Measurements from ENCODE around the gene DRC3.

The DRC3 gene

DNA sequence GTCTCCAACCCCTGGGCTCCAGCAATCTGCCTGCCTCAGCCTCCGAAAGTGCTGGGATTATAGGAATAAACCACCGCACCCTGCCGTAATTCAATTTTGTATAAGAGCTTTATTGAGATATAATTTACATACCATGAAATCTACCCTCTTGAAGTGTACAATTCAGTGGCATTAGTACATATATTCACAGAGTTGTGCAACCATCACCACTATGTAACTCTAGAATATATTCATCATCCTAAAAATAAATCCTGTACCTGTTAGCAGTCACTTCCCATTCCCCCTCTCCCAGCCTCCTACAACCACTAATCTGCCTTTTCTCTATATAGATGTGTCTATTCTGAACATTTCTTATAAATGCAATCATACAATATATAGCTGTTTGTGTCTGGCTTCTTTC lies 26.6 kb upstream of the DRC3 start (continued):
- no peak for TF ChIP-seq ZC3H10 (CRISPR knock-in tag; IDR thresholded peaks at IDR 0.05)

DNA sequence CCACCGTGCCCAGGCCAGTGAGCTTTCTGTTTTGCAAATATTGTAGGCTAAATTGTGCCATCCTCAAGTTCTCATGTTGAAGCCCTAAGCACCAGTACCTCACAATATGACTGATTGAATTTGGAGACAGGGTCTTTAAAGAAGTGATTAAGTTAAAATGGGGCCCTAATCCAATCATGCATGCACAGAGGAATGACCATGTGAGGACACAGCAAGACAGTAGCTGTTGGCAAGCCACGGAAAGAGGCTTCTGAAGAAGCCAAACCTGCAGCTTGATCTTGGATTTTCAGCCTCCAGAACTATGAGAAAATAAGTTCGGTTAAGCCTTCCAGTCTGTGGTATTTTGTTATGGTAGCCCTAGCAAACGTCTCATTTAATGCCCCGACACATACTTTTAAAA lies 25.4 kb upstream of the DRC3 start:
- ATAC-seq: no peak
- TF ChIP-seq, protein P1, sequence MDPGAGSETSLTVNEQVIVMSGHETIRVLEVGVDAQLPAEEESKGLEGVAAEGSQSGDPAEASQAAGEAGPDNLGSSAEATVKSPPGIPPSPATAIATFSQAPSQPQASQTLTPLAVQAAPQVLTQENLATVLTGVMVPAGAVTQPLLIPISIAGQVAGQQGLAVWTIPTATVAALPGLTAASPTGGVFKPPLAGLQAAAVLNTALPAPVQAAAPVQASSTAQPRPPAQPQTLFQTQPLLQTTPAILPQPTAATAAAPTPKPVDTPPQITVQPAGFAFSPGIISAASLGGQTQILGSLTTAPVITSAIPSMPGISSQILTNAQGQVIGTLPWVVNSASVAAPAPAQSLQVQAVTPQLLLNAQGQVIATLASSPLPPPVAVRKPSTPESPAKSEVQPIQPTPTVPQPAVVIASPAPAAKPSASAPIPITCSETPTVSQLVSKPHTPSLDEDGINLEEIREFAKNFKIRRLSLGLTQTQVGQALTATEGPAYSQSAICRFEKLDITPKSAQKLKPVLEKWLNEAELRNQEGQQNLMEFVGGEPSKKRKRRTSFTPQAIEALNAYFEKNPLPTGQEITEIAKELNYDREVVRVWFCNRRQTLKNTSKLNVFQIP (CRISPR knock-in tag; IDR thresholded peaks at IDR 0.05; ENCODE audit: borderline replicate concordance, low read depth): no peak
- TF ChIP-seq CSDC2 (CRISPR knock-in tag; IDR thresholded peaks at IDR 0.05): 0 out of 2 replicates have a peak, but pooled peaks have one; percentile 46

DNA sequence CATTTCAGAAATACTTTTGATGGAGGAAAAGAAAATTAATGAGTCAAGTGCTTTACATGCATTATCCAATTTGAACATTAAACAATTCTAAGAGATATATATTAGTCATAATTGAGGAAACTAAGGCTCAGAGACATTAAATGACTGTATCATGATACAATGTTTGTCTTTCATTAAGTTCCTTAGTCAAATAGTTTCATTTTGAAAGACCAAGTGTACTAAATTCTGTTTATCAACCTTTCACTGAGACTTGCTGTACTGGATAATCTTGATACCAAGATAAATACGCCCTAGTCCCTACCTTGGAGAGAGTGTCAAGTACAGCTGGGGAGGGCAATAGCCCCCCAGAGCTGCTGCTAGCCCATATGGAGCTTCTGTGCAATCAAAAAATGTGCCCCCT lies 24.7 kb upstream of the DRC3 start:
- ATAC-seq: no peak

DNA sequence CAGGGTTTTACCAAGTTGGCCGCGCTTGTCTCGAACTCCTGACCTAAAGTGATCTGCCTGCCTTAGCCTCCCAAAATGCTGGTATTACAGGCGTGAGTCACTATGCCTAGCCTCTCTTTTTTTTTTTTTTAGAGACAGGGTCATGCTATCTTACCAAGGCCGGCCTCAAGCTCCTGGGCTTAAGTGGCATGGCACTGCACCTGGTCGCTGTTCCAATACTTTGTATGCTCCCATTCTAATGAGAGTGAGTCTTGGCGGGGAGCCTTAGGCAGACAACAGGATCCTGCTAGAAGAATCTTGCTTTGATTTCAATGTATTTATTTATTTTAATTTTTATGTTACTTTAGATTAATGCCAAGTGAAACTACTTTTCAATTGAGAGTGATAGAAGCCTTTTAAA lies 22.3 kb upstream of the DRC3 start:
- ATAC-seq: no peak
- TF ChIP-seq ZFP30 (CRISPR knock-in tag; IDR thresholded peaks at IDR 0.05): no peak
- TF ChIP-seq ISL1 (CRISPR knock-in tag; IDR thresholded peaks at IDR 0.05): no peak
- TF ChIP-seq SNAI2 (CRISPR knock-in tag; IDR thresholded peaks at IDR 0.05): no peak

More for the DNA sequence above, 24.7 kb upstream of the DRC3 start:
- no peak for TF ChIP-seq ARNTL (CRISPR knock-in tag; IDR thresholded peaks at IDR 0.05; ENCODE audit: borderline replicate concordance, low read depth)
- TF ChIP-seq RARB (CRISPR knock-in tag; IDR thresholded peaks at IDR 0.05): no peak
- TF ChIP-seq ZNF70 (CRISPR knock-in tag; IDR thresholded peaks at IDR 0.05): no peak
- TF ChIP-seq ZNF565 (CRISPR knock-in tag; conservative IDR thresholded peaks at IDR 0.05; ENCODE audit: low read depth): no peak
- peak; percentile 72 for TF ChIP-seq ISL1 (CRISPR knock-in tag; IDR thresholded peaks at IDR 0.05)
- no peak for TF ChIP-seq ZC3H10 (CRISPR knock-in tag; IDR thresholded peaks at IDR 0.05)

DNA sequence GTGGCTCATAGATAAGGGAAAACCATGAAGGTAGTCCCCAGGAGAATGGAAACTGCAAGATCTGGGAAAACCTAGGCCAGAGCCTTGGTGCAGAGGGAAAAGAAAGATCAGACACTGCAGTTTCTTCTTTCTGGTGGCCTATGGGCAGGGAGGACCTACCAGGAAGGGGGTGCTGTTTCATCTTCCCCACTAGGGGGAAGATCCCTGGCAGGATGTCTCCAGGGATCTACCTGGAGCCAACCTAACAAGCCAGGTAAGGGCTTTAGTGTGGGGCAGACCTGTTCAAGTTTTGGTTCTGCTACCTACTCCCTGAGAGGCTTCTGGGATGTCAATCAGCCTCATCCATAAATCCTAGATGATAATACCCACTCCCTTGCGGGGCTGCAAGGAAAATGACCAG lies 21.9 kb upstream of the DRC3 start:
- ATAC-seq: peak; percentile 16; the same call in 1 of the 3 replicates

DNA sequence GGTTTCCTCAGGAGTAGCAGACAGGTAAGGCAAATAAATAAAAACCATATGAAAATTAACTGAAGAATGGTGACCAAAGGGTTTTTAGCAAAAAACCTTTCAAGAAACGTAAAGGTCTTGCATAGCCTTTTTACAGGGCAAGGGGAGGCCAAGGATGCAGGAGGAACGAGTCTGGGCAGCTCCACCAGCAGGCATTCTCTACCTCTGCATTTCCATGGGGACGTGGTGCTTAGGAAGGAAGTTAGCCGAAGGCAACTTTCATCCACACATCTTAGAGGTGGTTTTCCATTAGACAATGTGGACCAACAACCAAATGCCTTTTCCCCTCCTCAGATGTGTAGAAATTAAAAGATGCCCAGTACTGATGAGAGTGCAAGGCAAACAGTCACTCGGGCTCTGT lies 21.1 kb upstream of the DRC3 start:
- ATAC-seq: peak; percentile 43
- TF ChIP-seq, protein P2, sequence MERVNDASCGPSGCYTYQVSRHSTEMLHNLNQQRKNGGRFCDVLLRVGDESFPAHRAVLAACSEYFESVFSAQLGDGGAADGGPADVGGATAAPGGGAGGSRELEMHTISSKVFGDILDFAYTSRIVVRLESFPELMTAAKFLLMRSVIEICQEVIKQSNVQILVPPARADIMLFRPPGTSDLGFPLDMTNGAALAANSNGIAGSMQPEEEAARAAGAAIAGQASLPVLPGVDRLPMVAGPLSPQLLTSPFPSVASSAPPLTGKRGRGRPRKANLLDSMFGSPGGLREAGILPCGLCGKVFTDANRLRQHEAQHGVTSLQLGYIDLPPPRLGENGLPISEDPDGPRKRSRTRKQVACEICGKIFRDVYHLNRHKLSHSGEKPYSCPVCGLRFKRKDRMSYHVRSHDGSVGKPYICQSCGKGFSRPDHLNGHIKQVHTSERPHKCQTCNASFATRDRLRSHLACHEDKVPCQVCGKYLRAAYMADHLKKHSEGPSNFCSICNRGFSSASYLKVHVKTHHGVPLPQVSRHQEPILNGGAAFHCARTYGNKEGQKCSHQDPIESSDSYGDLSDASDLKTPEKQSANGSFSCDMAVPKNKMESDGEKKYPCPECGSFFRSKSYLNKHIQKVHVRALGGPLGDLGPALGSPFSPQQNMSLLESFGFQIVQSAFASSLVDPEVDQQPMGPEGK (CRISPR knock-in tag; IDR thresholded peaks at IDR 0.05; ENCODE audit: borderline replicate concordance): no peak
- TF ChIP-seq ZFP30 (CRISPR knock-in tag; IDR thresholded peaks at IDR 0.05) (no peak), SNAI2 (CRISPR knock-in tag; IDR thresholded peaks at IDR 0.05) (0 out of 2 replicates have a peak, but pooled peaks have one; percentile 36), ESRRG (CRISPR knock-in tag; IDR thresholded peaks at IDR 0.05) (no peak)

More for the DNA sequence above, 21.9 kb upstream of the DRC3 start:
- no peak for TF ChIP-seq ZNF8 (CRISPR knock-in tag; IDR thresholded peaks at IDR 0.05)
- no peak for TF ChIP-seq ZNF565 (CRISPR knock-in tag; conservative IDR thresholded peaks at IDR 0.05; ENCODE audit: low read depth)
- TF ChIP-seq CSDC2 (CRISPR knock-in tag; IDR thresholded peaks at IDR 0.05): no peak
- TF ChIP-seq RARB (CRISPR knock-in tag; IDR thresholded peaks at IDR 0.05): no peak

DNA sequence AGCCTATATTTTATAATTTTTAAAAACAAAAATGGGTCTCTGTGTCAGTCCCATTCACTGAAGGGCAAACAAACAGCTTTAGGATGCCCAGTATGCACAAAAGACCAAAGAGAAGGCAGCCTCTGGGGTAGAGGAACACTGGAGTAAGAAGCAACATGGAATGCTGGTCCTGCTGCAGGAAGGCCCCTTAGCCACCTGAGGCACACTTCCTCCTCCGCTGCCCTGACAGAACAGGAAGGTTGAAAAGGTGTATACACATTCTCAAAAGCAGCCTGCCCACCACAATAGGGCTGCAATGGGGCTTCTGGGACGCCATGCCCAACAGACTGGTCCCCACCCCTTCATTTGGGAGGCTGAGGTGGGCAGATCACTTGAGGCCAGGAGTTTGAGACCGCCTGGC lies 20.0 kb upstream of the DRC3 start:
- no peak for ATAC-seq
- TF ChIP-seq, protein P1 (CRISPR knock-in tag; IDR thresholded peaks at IDR 0.05; ENCODE audit: borderline replicate concordance, low read depth): no peak
- TF ChIP-seq GLIS3 (CRISPR knock-in tag; IDR thresholded peaks at IDR 0.05) (no peak), ESRRG (CRISPR knock-in tag; IDR thresholded peaks at IDR 0.05) (no peak), ZFP3 (CRISPR knock-in tag; IDR thresholded peaks at IDR 0.05) (no peak), BACH2 (CRISPR knock-in tag; IDR thresholded peaks at IDR 0.05; ENCODE audit: borderline replicate concordance) (no peak), PPARA (CRISPR knock-in tag; IDR thresholded peaks at IDR 0.05; ENCODE audit: borderline replicate concordance) (no peak), ZFP30 (CRISPR knock-in tag; IDR thresholded peaks at IDR 0.05) (no peak), TOX (CRISPR knock-in tag; IDR thresholded peaks at IDR 0.05; ENCODE audit: borderline replicate concordance) (no peak), ZNF70 (CRISPR knock-in tag; IDR thresholded peaks at IDR 0.05) (no peak), TCF4 (CRISPR knock-in tag; IDR thresholded peaks at IDR 0.05; ENCODE audit: borderline replicate concordance) (no peak), CSDC2 (CRISPR knock-in tag; IDR thresholded peaks at IDR 0.05) (no peak), ZNF8 (CRISPR knock-in tag; IDR thresholded peaks at IDR 0.05) (no peak)
- TF ChIP-seq, protein P3, sequence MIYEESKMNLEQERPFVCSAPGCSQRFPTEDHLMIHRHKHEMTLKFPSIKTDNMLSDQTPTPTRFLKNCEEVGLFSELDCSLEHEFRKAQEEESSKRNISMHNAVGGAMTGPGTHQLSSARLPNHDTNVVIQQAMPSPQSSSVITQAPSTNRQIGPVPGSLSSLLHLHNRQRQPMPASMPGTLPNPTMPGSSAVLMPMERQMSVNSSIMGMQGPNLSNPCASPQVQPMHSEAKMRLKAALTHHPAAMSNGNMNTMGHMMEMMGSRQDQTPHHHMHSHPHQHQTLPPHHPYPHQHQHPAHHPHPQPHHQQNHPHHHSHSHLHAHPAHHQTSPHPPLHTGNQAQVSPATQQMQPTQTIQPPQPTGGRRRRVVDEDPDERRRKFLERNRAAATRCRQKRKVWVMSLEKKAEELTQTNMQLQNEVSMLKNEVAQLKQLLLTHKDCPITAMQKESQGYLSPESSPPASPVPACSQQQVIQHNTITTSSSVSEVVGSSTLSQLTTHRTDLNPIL (CRISPR knock-in tag; IDR thresholded peaks at IDR 0.05; ENCODE audit: low read depth): no peak
- TF ChIP-seq, protein P4, sequence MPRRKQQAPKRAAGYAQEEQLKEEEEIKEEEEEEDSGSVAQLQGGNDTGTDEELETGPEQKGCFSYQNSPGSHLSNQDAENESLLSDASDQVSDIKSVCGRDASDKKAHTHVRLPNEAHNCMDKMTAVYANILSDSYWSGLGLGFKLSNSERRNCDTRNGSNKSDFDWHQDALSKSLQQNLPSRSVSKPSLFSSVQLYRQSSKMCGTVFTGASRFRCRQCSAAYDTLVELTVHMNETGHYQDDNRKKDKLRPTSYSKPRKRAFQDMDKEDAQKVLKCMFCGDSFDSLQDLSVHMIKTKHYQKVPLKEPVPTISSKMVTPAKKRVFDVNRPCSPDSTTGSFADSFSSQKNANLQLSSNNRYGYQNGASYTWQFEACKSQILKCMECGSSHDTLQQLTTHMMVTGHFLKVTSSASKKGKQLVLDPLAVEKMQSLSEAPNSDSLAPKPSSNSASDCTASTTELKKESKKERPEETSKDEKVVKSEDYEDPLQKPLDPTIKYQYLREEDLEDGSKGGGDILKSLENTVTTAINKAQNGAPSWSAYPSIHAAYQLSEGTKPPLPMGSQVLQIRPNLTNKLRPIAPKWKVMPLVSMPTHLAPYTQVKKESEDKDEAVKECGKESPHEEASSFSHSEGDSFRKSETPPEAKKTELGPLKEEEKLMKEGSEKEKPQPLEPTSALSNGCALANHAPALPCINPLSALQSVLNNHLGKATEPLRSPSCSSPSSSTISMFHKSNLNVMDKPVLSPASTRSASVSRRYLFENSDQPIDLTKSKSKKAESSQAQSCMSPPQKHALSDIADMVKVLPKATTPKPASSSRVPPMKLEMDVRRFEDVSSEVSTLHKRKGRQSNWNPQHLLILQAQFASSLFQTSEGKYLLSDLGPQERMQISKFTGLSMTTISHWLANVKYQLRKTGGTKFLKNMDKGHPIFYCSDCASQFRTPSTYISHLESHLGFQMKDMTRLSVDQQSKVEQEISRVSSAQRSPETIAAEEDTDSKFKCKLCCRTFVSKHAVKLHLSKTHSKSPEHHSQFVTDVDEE (CRISPR knock-in tag; IDR thresholded peaks at IDR 0.05): no peak

All from SK-N-SH treated with all-trans-retinoic acid at 6 μM for 48 hours (cell line).